ENCODE measurements around the gene CTSD. TPM values are rescaled to one million over a fixed set of nuclear protein-coding genes. Genes with fewer than 3 reads are reported as not detected.
"Not testable (repeated sequence)": the region's sequence is repeated elsewhere in the genome, so short reads cannot be mapped to it uniquely, and the experiment has no call there.

The CTSD gene
- total RNA-seq, 2 donors from 2014 or later = 427 to 1,049 TPM

DNA sequence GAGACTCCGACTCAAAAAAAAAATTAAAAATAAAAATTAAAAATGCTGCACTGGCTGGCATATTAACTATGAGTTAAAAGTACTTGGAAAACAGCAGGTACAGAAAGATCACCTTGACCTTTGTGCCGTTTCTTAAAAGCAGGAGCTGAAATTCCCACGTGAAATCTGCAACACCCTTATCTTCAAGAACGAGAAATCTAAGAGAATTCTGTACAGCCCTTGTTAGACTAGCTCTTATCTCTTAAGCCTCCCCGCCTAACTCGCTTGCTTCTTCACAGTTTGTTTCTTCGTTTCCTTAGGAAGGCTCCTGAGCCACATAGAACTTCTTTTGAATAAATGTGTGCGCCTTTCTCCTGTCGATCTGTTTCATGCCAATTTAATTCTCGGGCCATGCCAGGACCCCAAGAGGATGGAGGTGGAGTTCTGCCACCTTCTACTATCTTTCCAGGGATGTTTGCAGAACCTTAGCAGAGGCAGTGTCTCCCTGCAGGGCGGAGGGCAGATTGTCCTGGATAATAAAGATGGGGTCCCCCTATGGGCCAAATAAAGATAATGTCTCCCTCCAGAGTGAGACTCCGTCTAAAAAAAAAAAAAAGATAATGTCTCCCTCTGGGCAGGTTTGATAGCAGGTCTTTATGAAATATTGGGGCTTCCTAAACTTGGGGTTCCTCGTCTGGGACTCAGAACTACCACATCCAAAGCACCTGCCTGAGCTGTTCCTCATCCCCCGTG is 43.7 kb upstream of the CTSD start:
- Histone ChIP-seq H3K9me3 (no peaks in the 10 kb centered on the region), H3K27ac (no peak overlapping the region), H3K4me1 (ENCODE audit: control insufficient read depth in 1 of 2, low read depth in 2 of 2) (no peaks in the 10 kb centered on the region), H3K27me3 (replicated peaks; ENCODE audit: insufficient read depth) (no peaks in the 10 kb centered on the region), H3K36me3 (no peaks in the 10 kb centered on the region), H3K4me3 (no peak overlapping the region)
- ATAC-seq (ENCODE audit: insufficient number of reproducible peaks, low FRiP score, low read depth) (no peak), DNase-seq (ENCODE audit: low spot score) (no peak)
- TF ChIP-seq, protein P1, sequence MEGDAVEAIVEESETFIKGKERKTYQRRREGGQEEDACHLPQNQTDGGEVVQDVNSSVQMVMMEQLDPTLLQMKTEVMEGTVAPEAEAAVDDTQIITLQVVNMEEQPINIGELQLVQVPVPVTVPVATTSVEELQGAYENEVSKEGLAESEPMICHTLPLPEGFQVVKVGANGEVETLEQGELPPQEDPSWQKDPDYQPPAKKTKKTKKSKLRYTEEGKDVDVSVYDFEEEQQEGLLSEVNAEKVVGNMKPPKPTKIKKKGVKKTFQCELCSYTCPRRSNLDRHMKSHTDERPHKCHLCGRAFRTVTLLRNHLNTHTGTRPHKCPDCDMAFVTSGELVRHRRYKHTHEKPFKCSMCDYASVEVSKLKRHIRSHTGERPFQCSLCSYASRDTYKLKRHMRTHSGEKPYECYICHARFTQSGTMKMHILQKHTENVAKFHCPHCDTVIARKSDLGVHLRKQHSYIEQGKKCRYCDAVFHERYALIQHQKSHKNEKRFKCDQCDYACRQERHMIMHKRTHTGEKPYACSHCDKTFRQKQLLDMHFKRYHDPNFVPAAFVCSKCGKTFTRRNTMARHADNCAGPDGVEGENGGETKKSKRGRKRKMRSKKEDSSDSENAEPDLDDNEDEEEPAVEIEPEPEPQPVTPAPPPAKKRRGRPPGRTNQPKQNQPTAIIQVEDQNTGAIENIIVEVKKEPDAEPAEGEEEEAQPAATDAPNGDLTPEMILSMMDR (IDR thresholded peaks at IDR 0.05) = no peak

DNA sequence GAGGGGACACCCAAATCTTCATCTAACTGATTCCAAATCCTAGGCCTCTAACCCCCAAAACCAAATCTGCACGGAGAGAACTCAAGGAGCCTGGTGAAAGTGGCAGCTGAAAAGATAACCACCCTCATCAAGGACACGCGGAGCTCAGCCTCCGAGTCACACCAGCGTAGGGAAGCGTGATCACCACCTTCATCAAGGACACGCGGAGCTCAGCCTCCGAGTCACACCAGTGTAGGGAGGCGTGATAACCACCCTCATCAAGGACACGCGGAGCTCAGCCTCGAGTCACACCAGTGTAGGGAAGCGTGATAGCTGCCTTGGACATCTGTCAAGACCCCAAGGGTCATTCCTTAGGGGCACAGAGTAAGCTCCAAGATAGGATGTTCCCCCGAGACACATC is 41.8 kb upstream of the CTSD start:
- Histone ChIP-seq H3K27ac (no peak overlapping the region), H3K36me3 (no peaks in the 10 kb centered on the region), H3K4me1 (ENCODE audit: control insufficient read depth in 1 of 2, low read depth in 2 of 2) (no peaks in the 10 kb centered on the region), H3K9me3 (no peaks in the 10 kb centered on the region), H3K27me3 (replicated peaks; ENCODE audit: insufficient read depth) (no peaks in the 10 kb centered on the region), H3K4me3 (no peak overlapping the region)
- ATAC-seq (ENCODE audit: insufficient number of reproducible peaks, low FRiP score, low read depth) (no peak), DNase-seq (ENCODE audit: low spot score) (no peak)
- TF ChIP-seq, protein P1 (IDR thresholded peaks at IDR 0.05) = no peak

DNA sequence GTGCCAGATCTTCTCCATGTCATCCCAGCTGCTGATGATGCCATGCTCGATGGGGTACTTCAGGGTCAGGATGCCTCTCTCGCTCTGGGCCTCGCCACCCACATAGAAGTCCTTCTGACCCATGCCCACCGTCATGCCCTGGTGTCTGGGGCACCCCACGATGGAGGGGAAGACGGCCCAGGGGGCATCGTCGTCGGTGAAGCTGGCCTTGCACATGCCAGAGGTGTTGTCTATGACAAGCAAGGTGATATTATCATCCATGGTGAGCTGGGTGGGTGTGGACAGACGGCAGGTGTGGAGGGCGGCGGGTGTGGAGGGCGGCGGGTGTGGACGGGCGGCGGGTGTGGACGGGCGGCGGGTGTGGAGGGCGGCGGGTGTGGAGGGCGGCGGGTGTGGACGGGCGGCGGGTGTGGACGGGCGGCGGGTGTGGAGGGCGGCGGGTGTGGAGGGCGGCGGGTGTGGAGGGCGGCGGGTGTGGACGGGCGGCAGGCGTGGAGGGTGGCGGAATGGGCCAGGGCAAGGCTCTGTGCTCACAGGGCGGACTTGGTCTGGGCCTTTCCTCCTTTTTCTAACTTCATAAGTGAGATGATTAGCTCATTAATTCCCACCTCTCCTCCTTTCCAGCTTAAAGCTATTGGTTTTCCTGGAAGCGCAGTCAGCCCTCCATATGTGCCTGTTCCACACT is 40.2 kb upstream of the CTSD start:
- not testable (repeated sequence) for H3K27ac ChIP-seq; ATAC-seq (ENCODE audit: insufficient number of reproducible peaks, low FRiP score, low read depth); H3K4me1 ChIP-seq (ENCODE audit: control insufficient read depth in 1 of 2, low read depth in 2 of 2); H3K27me3 ChIP-seq (replicated peaks; ENCODE audit: insufficient read depth); H3K36me3 ChIP-seq; H3K4me3 ChIP-seq; H3K9me3 ChIP-seq; DNase-seq (ENCODE audit: low spot score)

DNA sequence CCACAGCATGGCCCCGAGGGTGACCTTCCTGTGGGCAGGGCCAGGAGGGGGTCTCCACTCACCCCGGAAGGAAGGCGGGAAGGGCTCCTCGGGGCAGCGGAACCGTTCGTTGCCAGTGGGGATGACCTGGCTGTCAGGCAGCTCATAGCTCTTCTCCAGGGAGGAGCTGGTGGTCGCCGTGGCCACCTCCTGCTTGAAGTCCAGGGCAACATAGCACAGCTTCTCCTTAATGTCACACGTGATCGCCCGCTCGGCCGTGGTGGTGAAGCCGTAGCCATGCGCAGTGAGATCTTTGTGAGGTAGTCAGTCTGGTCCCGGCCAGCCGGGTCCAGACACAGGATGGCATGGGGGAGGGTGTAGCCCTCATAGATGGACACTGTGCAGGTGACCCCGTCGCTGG is 39.5 kb upstream of the CTSD start:
- no peak overlapping the region for H3K4me3 ChIP-seq
- ATAC-seq (ENCODE audit: insufficient number of reproducible peaks, low FRiP score, low read depth) (no peak), DNase-seq (ENCODE audit: low spot score) (no peak)
- no peaks in the 10 kb centered on the region for H3K9me3 ChIP-seq
- no peaks in the 10 kb centered on the region for H3K36me3 ChIP-seq
- H3K27ac ChIP-seq = no peak overlapping the region
- TF ChIP-seq, protein P1 (IDR thresholded peaks at IDR 0.05) = no peak
- H3K4me1 ChIP-seq (ENCODE audit: control insufficient read depth in 1 of 2, low read depth in 2 of 2) = no peaks in the 10 kb centered on the region
- H3K27me3 ChIP-seq (replicated peaks; ENCODE audit: insufficient read depth) = no peaks in the 10 kb centered on the region

DNA sequence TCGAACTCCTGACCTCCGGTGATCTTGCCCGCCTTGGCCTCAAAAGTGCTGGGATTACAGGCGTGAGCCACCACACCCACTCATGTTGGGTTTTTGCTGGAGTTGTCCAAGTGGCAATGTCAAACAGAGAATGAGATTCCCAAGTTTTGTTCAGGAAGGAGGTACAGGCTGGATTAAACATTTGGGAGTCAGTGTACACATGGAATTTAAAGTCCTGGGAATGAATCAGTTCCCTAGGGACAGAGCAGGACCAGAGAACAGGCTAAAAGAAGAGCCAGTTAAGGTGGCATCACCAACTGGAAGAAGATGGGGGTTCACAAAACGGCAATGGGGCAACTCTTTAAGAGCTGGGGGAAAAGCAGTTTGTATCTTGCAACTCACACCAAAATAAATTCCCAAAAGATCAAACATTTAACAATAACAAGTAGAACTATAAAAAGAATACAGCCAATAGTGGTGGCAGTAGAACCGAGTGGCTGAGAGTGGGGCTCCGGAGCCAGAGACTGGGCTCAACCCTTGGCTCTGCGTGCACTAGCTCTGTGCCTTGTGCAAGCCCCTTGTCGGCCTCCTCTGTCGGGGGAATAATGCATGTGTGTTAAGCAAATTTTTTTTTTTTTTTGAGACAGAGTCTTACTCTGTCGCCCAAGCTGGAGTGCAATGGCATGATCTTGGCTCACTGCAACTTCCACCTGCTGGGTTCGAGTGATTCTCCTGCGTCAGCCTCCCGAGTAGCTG is 33.8 kb upstream of the CTSD start:
- Histone ChIP-seq H3K4me3 (no peak overlapping the region), H3K9me3 (no peaks in the 10 kb centered on the region), H3K36me3 (no peaks in the 10 kb centered on the region), H3K27me3 (replicated peaks; ENCODE audit: insufficient read depth) (no peaks in the 10 kb centered on the region), H3K4me1 (ENCODE audit: control insufficient read depth in 1 of 2, low read depth in 2 of 2) (no peaks in the 10 kb centered on the region), H3K27ac (no peak overlapping the region)
- DNase-seq (ENCODE audit: low spot score) (no peak), ATAC-seq (ENCODE audit: insufficient number of reproducible peaks, low FRiP score, low read depth) (no peak)
- TF ChIP-seq, protein P1 (IDR thresholded peaks at IDR 0.05) = no peak
